ENCODE measurements around the gene ALPK3.

DNA sequence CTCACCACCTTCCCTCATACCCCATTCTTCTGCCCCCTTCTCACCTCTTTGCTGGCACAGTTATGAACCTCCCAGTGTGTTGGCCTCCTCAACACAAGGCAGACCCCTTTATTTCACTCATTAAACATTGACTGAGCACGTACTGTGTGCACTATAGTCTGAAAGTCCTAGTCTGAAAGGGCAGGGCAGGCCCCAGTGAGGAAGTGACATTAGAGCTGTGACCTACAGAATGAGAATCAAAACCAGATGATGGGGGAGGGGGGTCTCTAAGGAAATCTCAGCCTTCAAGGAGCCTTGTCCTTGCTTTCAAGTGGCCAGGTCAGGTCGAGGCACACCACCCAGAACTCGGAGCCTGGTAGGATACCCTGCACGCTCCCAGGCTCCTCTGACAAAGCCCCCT lies 70.8 kb downstream of the ALPK3 start:
- TF ChIP-seq, protein P1, sequence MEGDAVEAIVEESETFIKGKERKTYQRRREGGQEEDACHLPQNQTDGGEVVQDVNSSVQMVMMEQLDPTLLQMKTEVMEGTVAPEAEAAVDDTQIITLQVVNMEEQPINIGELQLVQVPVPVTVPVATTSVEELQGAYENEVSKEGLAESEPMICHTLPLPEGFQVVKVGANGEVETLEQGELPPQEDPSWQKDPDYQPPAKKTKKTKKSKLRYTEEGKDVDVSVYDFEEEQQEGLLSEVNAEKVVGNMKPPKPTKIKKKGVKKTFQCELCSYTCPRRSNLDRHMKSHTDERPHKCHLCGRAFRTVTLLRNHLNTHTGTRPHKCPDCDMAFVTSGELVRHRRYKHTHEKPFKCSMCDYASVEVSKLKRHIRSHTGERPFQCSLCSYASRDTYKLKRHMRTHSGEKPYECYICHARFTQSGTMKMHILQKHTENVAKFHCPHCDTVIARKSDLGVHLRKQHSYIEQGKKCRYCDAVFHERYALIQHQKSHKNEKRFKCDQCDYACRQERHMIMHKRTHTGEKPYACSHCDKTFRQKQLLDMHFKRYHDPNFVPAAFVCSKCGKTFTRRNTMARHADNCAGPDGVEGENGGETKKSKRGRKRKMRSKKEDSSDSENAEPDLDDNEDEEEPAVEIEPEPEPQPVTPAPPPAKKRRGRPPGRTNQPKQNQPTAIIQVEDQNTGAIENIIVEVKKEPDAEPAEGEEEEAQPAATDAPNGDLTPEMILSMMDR (optimal IDR thresholded peaks at IDR 0.05 in 1 of 3, IDR thresholded peaks at IDR 0.05 in 1 of 3, conservative IDR thresholded peaks at IDR 0.05 in 1 of 3; ENCODE audit: extremely low read depth in 1 of 3, insufficient read depth in 2 of 3, low read length in 3 of 3) = no peak
- TF ChIP-seq EZH2 (IDR thresholded peaks at IDR 0.05; ENCODE audit: low read length) = no peak
